HepG2 (cell line): ENCODE measurements around the gene CIAO2B. TPM values are rescaled to one million over a fixed set of nuclear protein-coding genes. Genes with fewer than 3 reads are reported as not detected.

Experiments used
- ARID4A ChIP-seq: sonication (generic); formaldehyde crosslinking; IDR thresholded peaks from 2 replicates; pipeline ENCODE4 v1.5.0; 2020; ENCODE audit warnings: mild to moderate bottlenecking, missing genetic modification reagents, borderline replicate concordance
- CREB1 ChIP-seq, 2 experiments: fragments of 450-650 bp in 1 of 2; IDR thresholded peaks; 2 replicates each; pipeline ENCODE4 v1.6.1; 2016 to 2017; ENCODE audit warnings: control low read depth in 1 of 2, mild to moderate bottlenecking in 1 of 2, missing compliant biosample characterization in 1 of 2, missing genetic modification characterization in 1 of 2
- HNF1B ChIP-seq: sonication (generic); formaldehyde crosslinking; IDR thresholded peaks from 2 replicates; pipeline ENCODE4 v1.5.1; 2020; ENCODE audit warnings: mild to moderate bottlenecking, moderate library complexity, missing genetic modification reagents
- LBX2 ChIP-seq: sonication (generic); formaldehyde crosslinking; IDR thresholded peaks from 2 replicates; pipeline ENCODE4 v1.5.0; 2020; ENCODE audit warnings: missing genetic modification reagents, mild to moderate bottlenecking, borderline replicate concordance
- MTERF4 ChIP-seq: sonication (generic); formaldehyde crosslinking; IDR thresholded peaks from 2 replicates; pipeline ENCODE4 v1.8.0; 2023; ENCODE audit warnings: mild to moderate bottlenecking, missing genetic modification reagents
- PCBP2 ChIP-seq: fragments of 200-400 bp; formaldehyde crosslinking; optimal IDR thresholded peaks from 2 replicates; pipeline ENCODE3; 2018; ENCODE audit warnings: low read length, low read depth; ENCODE audit not compliant: poor library complexity, severe bottlenecking
- SMYD3 ChIP-seq: sonication (generic); formaldehyde crosslinking; IDR thresholded peaks from 2 replicates; pipeline ENCODE4 v1.8.1; 2023; ENCODE audit warnings: mild to moderate bottlenecking, missing genetic modification reagents
- SOX13 ChIP-seq, 3 experiments: fragments of 450-650 bp in 1 of 3; sonication (generic) in 1 of 3; formaldehyde crosslinking in 1 of 3; IDR thresholded peaks in 2 of 3; conservative IDR thresholded peaks in 1 of 3; 2 replicates each; pipeline versions ENCODE4 v1.5.0 to v1.6.1; 2016 to 2020; ENCODE audit warnings: antibody characterized with exemption in 1 of 3, mild to moderate bottlenecking in 1 of 3, missing compliant biosample characterization in 1 of 3, missing genetic modification reagents in 1 of 3, moderate library complexity in 1 of 3
- ZMAT5 ChIP-seq: sonication (generic); formaldehyde crosslinking; IDR thresholded peaks from 2 replicates; pipeline ENCODE4 v1.5.0; 2020; ENCODE audit warnings: mild to moderate bottlenecking, low read depth, missing genetic modification reagents, borderline replicate concordance
- ZNF431 ChIP-seq: sonication (generic); formaldehyde crosslinking; IDR thresholded peaks from 2 replicates; pipeline ENCODE4 v1.9.0; 2022; ENCODE audit warnings: missing genetic modification reagents, low read depth, mild to moderate bottlenecking, borderline replicate concordance
- ZNF710 ChIP-seq: sonication (generic); formaldehyde crosslinking; IDR thresholded peaks from 2 replicates; pipeline ENCODE4 v1.5.0; 2020; ENCODE audit warnings: mild to moderate bottlenecking, missing genetic modification reagents, borderline replicate concordance
- polyA plus RNA-seq, 8 experiments: library from polyadenylated mRNA; depleted of rRNA in 3 of 8; stranded (reverse) in 7 of 8; unstranded in 1 of 8; fragments of >200 nt; fragmentation: Illumina TruSeq in 4 of 8; extraction: Trizol in 4 of 8; gene quantifications; 2 replicates each; pipeline versions ENCODE4 v1.2.1 to v1.2.3, GENCODE V29; 2011 to 2016; ENCODE audit warnings: low read depth in 4 of 8, missing spikeins in 1 of 8, mixed read lengths in 1 of 8; ENCODE audit not compliant: insufficient read depth in 1 of 8
- total RNA-seq, 5 experiments: library from RNA; depleted of rRNA; stranded (reverse); fragments of >200 nt; fragmentation: Illumina TruSeq; extraction: Trizol; gene quantifications; 2 replicates each; pipeline ENCODE4 v1.2.3, GENCODE V29; 2016; ENCODE audit warnings: low read depth in 1 of 5

The CIAO2B gene
- total and polyA plus RNA-seq, 2 of the 13 experiments (the other 11 are each of a cell fraction or from before 2014, with no cell fraction given), result 157 to 293 TPM

- no peak for TF ChIP-seq CREB1 (IDR thresholded peaks at IDR 0.05)
- 0 out of 2 replicates have a peak, but pooled peaks have one; percentile 51 for TF ChIP-seq CREB1 (CRISPR knock-in tag; IDR thresholded peaks at IDR 0.05)
- no peak for TF ChIP-seq MTERF4
- no peak for TF ChIP-seq ZNF431 (CRISPR knock-in tag)
- no peak for TF ChIP-seq SOX13 (IDR thresholded peaks at IDR 0.05)
- TF ChIP-seq SOX13 (CRISPR knock-in tag; conservative IDR thresholded peaks at IDR 0.05 in 1 of 2, IDR thresholded peaks at IDR 0.05 in 1 of 2), result no peak; a peak in 1 of 4 replicates
- TF ChIP-seq ARID4A (CRISPR knock-in tag), result 0 out of 2 replicates have a peak, but pooled peaks have one; percentile 37
- TF ChIP-seq PCBP2, result no peak
- peak; percentile 8; the same call in 1 of the 2 replicates for TF ChIP-seq HNF1B (CRISPR knock-in tag)
- TF ChIP-seq SMYD3 (CRISPR knock-in tag), result no peak
- no peak for TF ChIP-seq LBX2 (CRISPR knock-in tag)
- TF ChIP-seq ZMAT5 (CRISPR knock-in tag), result no peak
- 0 out of 2 replicates have a peak, but pooled peaks have one; percentile 20 for TF ChIP-seq ZNF710 (CRISPR knock-in tag)
These were observed 12.7 kb upstream of the CIAO2B start (continued) for GRCh38 chr16:66946974-66947301.
